Keratinocyte (primary cell): Measurements from ENCODE around the gene PRKN. TPM values are rescaled to one million over a fixed set of nuclear protein-coding genes. Genes with fewer than 3 reads are reported as not detected.

Source experiments
- DNase-seq: peaks from one replicate; pipeline ENCODE4 v3.0.0-alpha.2; 2011; ENCODE audit warnings: low read depth, missing footprints, low spot score
- FAIRE-seq: peaks from 2 replicates; lab custom pipeline; 2011; peaks lifted over from hg19 to GRCh38; lab: Jason Lieb, UNC
- H2AFZ ChIP-seq: 2 replicates; pipeline ENCODE4 v1.6.0; 2012; ENCODE audit warnings: low read length, control low read depth, inconsistent platforms; ENCODE audit not compliant: control insufficient read depth
- H3K27ac ChIP-seq: 2 replicates; pipeline ENCODE4 v1.5.1; 2011; ENCODE audit warnings: low read length; ENCODE audit not compliant: control insufficient read depth, insufficient read depth
- H3K27me3 ChIP-seq: 3 replicates; pipeline ENCODE4 v1.6.0; 2011; ENCODE audit warnings: low read length; ENCODE audit not compliant: control insufficient read depth, insufficient read depth; ENCODE audit errors: extremely low read depth
- H3K36me3 ChIP-seq, 2 experiments: 2 replicates in 1 of 2; 3 replicates in 1 of 2; pipeline ENCODE4 v1.5.1; 2011; ENCODE audit warnings: low read length in 2 of 2, mild to moderate bottlenecking in 1 of 2; ENCODE audit not compliant: control insufficient read depth in 2 of 2, insufficient read depth in 2 of 2; ENCODE audit errors: extremely low read depth in 1 of 2
- H3K4me1 ChIP-seq: 3 replicates; pipeline ENCODE4 v1.5.1; 2011; ENCODE audit warnings: low read length; ENCODE audit not compliant: control insufficient read depth, insufficient read depth; ENCODE audit errors: extremely low read depth
- H3K4me2 ChIP-seq: 3 replicates; pipeline ENCODE4 v1.6.0; 2011; ENCODE audit warnings: low read depth, low read length; ENCODE audit not compliant: control insufficient read depth, insufficient read depth; ENCODE audit errors: extremely low read depth
- H3K4me3 ChIP-seq, 3 experiments: fragments of 200-600 bp in 1 of 3; sonication (generic) in 1 of 3; 2 replicates in 2 of 3; 3 replicates in 1 of 3; pipeline ENCODE4 v1.5.1; 2011 to 2016; ENCODE audit warnings: low read length in 3 of 3, mild to moderate bottlenecking in 3 of 3, control low read depth in 2 of 3, inconsistent platforms in 1 of 3, low read depth in 1 of 3, mixed read lengths in 1 of 3, mixed run types in 1 of 3, moderate library complexity in 1 of 3; ENCODE audit not compliant: control insufficient read depth in 2 of 3, insufficient read depth in 2 of 3; ENCODE audit errors: extremely low read depth in 1 of 3
- H3K79me2 ChIP-seq: 2 replicates; pipeline ENCODE4 v1.6.0; 2012; ENCODE audit warnings: low read length; ENCODE audit not compliant: control insufficient read depth, insufficient read depth
- H3K9ac ChIP-seq: 3 replicates; pipeline ENCODE4 v1.6.0; 2011; ENCODE audit warnings: low read length; ENCODE audit not compliant: control insufficient read depth, insufficient read depth; ENCODE audit errors: extremely low read depth
- H3K9me1 ChIP-seq: 3 replicates; pipeline ENCODE4 v1.6.0; 2011; ENCODE audit warnings: low read length; ENCODE audit not compliant: control insufficient read depth, insufficient read depth; ENCODE audit errors: extremely low read depth
- H3K9me3 ChIP-seq: 2 replicates; pipeline ENCODE4 v1.5.1; 2012; ENCODE audit warnings: low read depth, low read length; ENCODE audit not compliant: control insufficient read depth
- H4K20me1 ChIP-seq: 3 replicates; pipeline ENCODE4 v1.6.0; 2011; ENCODE audit warnings: low read length; ENCODE audit not compliant: control insufficient read depth, insufficient read depth; ENCODE audit errors: extremely low read depth
- CTCF ChIP-seq, 3 experiments: IDR thresholded peaks in 1 of 3; conservative IDR thresholded peaks in 1 of 3; optimal IDR thresholded peaks in 1 of 3; 2 replicates in 2 of 3; 3 replicates in 1 of 3; pipeline versions ENCODE3 to v1.5.1; 2011; ENCODE audit warnings: low read length in 3 of 3, mild to moderate bottlenecking in 3 of 3, moderate library complexity in 2 of 3, control low read depth in 1 of 3, inconsistent platforms in 1 of 3; ENCODE audit not compliant: insufficient read depth in 2 of 3; ENCODE audit errors: extremely low read depth in 1 of 3
- EZH2 ChIP-seq: IDR thresholded peaks from one replicate; pipeline ENCODE4 v1.6.1; 2012; ENCODE audit warnings: inconsistent platforms, mild to moderate bottlenecking, low read length, moderate library complexity
- dilution Hi-C: fragments of 300-500 bp; cut with MboI; formaldehyde crosslinking; loops from one replicate; pipeline ENCODE4 v1.7.0; 2020; ENCODE audit warnings: low sequenced_read_pairs; ENCODE audit not compliant: extremely low pct_ligation_motif_present
- polyA plus RNA-seq, 5 experiments: library from polyadenylated mRNA; depleted of rRNA in 3 of 5; stranded (reverse) in 3 of 5; stranded (forward) in 1 of 5; unstranded in 1 of 5; fragments of >200 nt; gene quantifications; 1 replicate in 1 of 5; 2 replicates in 3 of 5; 3 replicates in 1 of 5; pipeline versions ENCODE4 v1.2.1 to v1.2.3, GENCODE V29; 2011 to 2012; ENCODE audit warnings: missing spikeins in 2 of 5, low read depth in 1 of 5, low replicate concordance in 1 of 5

PRKN gene
- polyA plus RNA-seq, 1 donor (not counting 4 experiments of a cell fraction or from before 2014, with no cell fraction given): 0.67 TPM

GRCh38 chr6:162153120-162153519, 574.4 kb downstream of the PRKN start:
- dilution Hi-C loops: no loop called here
- Histone ChIP-seq H4K20me1 (no peaks in the 10 kb centered on the region), H3K4me1 (no peaks in the 10 kb centered on the region), H3K27ac (no peak overlapping the region), H3K27me3 (no peaks in the 10 kb centered on the region), H3K4me2 (no peak overlapping the region), H2AFZ (no peak overlapping the region), H3K9me3 (no peaks in the 10 kb centered on the region), H3K9me1 (no peaks in the 10 kb centered on the region), H3K9ac (no peak overlapping the region), H3K79me2 (no peaks in the 10 kb centered on the region), H3K36me3 (no peaks in the 10 kb centered on the region), H3K4me3 (no peak overlapping the region)
- DNase-seq: no peak
- FAIRE-seq: no peak
- TF ChIP-seq CTCF (optimal IDR thresholded peaks at IDR 0.05 in 1 of 3, IDR thresholded peaks at IDR 0.05 in 1 of 3, conservative IDR thresholded peaks at IDR 0.05 in 1 of 3; ENCODE audit: extremely low read depth in 1 of 3, insufficient read depth in 2 of 3, low read length in 3 of 3): no peak
- TF ChIP-seq EZH2: no peak

DNA sequence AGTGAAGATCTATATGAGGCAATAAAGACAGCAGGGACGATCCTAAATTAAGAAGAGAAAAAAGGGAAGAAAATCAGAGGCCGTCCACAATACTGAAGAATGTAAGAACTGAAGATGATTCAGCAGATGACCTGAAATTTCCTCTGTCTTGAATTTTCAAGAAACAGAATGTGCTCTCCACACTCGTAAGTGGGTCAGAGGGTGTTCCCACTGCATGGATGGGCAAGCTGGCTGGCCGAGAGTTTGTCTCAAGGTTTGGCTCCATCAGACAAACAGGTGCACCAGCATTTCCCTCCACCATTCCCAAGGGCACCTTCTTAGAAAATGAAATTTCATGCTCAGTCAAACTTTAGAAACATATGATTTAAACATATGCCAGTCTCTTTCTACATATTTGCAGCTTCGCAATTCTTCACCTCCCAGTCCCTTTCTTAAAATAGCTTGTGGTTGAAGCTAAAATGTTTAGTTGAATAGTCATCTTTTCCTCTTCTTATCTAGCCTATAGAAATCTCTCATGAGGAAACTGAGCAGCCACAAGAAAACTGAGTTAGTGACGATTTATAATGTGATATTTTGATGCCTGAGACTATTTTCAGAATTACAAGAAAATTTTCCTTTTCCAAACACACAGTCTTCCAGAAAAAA, 576.4 kb downstream of the PRKN start:
- TF ChIP-seq CTCF (optimal IDR thresholded peaks at IDR 0.05 in 1 of 3, IDR thresholded peaks at IDR 0.05 in 1 of 3, conservative IDR thresholded peaks at IDR 0.05 in 1 of 3; ENCODE audit: extremely low read depth in 1 of 3, insufficient read depth in 2 of 3, low read length in 3 of 3) (no peak), EZH2 (no peak)
- no peaks in the 10 kb centered on the region for H4K20me1 ChIP-seq
- no peak overlapping the region for H3K4me2 ChIP-seq
- H3K27me3 ChIP-seq: no peaks in the 10 kb centered on the region
- no peaks in the 10 kb centered on the region for H3K9me1 ChIP-seq
- no peak overlapping the region for H3K27ac ChIP-seq
- no peak overlapping the region for H3K4me3 ChIP-seq
- DNase-seq (no peak), FAIRE-seq (no peak)
- no peaks in the 10 kb centered on the region for H3K4me1 ChIP-seq
- no peak overlapping the region for H3K9ac ChIP-seq
- no peaks in the 10 kb centered on the region for H3K9me3 ChIP-seq
- no peak overlapping the region for H2AFZ ChIP-seq
- no peaks in the 10 kb centered on the region for H3K36me3 ChIP-seq
- no peaks in the 10 kb centered on the region for H3K79me2 ChIP-seq
- dilution Hi-C loops: no loop called here
